Breast epithelium (tissue), 4 donors: ENCODE results near the gene MAMDC4. TPM values are rescaled to one million over a fixed set of nuclear protein-coding genes. Genes with fewer than 3 reads are reported as not detected.
A peak's percentile ranks its signal among the peaks of the same experiment; 100 is the strongest.
"Not testable (repeated sequence)": the region's sequence is repeated elsewhere in the genome, so short reads cannot be mapped to it uniquely, and the experiment has no call there.

Experiments
- DNase-seq, 2 donors: peaks; one replicate each; pipeline ENCODE4 v3.0.0-alpha.2; 2019; ENCODE audit warnings: low spot score in 2 of 2
- H3K27ac ChIP-seq, 2 donors: fragments of 200-600 bp; sonication (generic) in 1 of 2; one replicate each; pipeline ENCODE4 v1.5.1; 2016 to 2019; ENCODE audit warnings: mild to moderate bottlenecking in 1 of 2
- H3K27me3 ChIP-seq, 2 donors: fragments of 200-600 bp; sonication (generic) in 1 of 2; one replicate each; pipeline versions ENCODE4 v1.5.1 to v1.6.0; 2017 to 2019; ENCODE audit warnings: control low read depth in 1 of 2, mild to moderate bottlenecking in 1 of 2
- H3K36me3 ChIP-seq: fragments of 200-600 bp; one replicate; pipeline ENCODE4 v1.5.1; 2019
- H3K4me1 ChIP-seq, 2 donors: fragments of 200-600 bp; sonication (generic); one replicate each; pipeline ENCODE4 v1.5.1; 2016 to 2019; ENCODE audit warnings: control low read depth in 1 of 2
- H3K4me3 ChIP-seq, 3 donors: fragments of 200-600 bp; sonication (generic); 1 replicate in 2 of 3; 2 replicates in 1 of 3; pipeline ENCODE4 v1.5.1; 2016 to 2019; ENCODE audit warnings: mild to moderate bottlenecking in 3 of 3, moderate library complexity in 2 of 3
- H3K9me3 ChIP-seq, 2 donors: fragments of 200-600 bp; sonication (generic) in 1 of 2; one replicate each; pipeline ENCODE4 v1.5.1; 2016 to 2019; ENCODE audit warnings: control low read depth in 1 of 2
- POLR2A ChIP-seq: fragments of 450-650 bp; IDR thresholded peaks from one replicate; pipeline ENCODE4 v1.6.1; 2016; ENCODE audit warnings: antibody characterized with exemption, mild to moderate bottlenecking, moderate library complexity
- POLR2AphosphoS5 ChIP-seq, 3 donors: sonication (generic); formaldehyde crosslinking; IDR thresholded peaks; one replicate each; pipeline ENCODE4 v1.6.1; 2017; ENCODE audit warnings: antibody characterized with exemption in 3 of 3
- intact Hi-C: fragments of 100-400 bp; cut with DNase I; formaldehyde crosslinking; loops from one replicate; pipeline ENCODE4 v1.15.1; 2023; ENCODE audit warnings: low total_unique reads
- total RNA-seq, 3 donors: library from RNA; depleted of rRNA; stranded (reverse); fragments of >200 nt; gene quantifications; one replicate each; pipeline ENCODE4 v1.1.0, GENCODE V29; 2016
- TF ChIP-seq, protein P1 (sequence below), 3 donors: fragments of 450-650 bp; IDR thresholded peaks; one replicate each; pipeline ENCODE4 v1.5.1; 2016 to 2017; ENCODE audit warnings: antibody characterized with exemption in 3 of 3, mild to moderate bottlenecking in 3 of 3, moderate library complexity in 3 of 3

Gene MAMDC4
- total RNA-seq, 3 donors from 2014 or later = 0.64 to 5.6 (median 3.4) TPM

DNA sequence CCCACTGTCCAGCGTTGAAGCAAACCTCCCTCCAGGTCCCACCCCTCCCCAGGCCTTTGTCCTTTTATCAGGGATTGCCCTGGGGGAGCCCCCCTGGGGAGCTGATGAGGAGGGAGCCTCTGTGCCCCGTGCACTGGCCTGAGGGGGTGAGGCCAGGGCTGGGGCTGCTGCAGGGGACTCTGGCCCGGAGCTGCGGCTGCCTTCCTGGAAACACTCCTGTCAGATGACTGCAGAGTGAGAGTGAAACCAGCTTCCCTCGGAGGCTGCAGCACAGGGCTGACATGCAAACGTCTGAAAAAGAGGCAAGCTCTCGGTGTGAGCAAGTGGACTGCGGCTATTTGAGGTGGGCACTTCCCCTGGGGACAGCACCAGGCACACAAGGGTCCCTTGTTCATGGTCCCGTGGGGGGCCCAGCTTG is 29.6 kb downstream of the MAMDC4 start:
- peak overlapping the region in 2 of 3 donors; percentile 21 to 52 for H3K4me3 ChIP-seq
- H3K36me3 ChIP-seq = no peaks in the 10 kb centered on the region
- TF ChIP-seq, protein P1, sequence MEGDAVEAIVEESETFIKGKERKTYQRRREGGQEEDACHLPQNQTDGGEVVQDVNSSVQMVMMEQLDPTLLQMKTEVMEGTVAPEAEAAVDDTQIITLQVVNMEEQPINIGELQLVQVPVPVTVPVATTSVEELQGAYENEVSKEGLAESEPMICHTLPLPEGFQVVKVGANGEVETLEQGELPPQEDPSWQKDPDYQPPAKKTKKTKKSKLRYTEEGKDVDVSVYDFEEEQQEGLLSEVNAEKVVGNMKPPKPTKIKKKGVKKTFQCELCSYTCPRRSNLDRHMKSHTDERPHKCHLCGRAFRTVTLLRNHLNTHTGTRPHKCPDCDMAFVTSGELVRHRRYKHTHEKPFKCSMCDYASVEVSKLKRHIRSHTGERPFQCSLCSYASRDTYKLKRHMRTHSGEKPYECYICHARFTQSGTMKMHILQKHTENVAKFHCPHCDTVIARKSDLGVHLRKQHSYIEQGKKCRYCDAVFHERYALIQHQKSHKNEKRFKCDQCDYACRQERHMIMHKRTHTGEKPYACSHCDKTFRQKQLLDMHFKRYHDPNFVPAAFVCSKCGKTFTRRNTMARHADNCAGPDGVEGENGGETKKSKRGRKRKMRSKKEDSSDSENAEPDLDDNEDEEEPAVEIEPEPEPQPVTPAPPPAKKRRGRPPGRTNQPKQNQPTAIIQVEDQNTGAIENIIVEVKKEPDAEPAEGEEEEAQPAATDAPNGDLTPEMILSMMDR (IDR thresholded peaks at IDR 0.05) = no peak
- no peak for TF ChIP-seq POLR2AphosphoS5 (IDR thresholded peaks at IDR 0.05)
- TF ChIP-seq POLR2A = no peak
- DNase-seq = no peak
- no peaks in the 10 kb centered on the region for H3K27me3 ChIP-seq
- H3K4me1 ChIP-seq = no peaks in the 10 kb centered on the region
- intact Hi-C loops = no loop called here
- H3K27ac ChIP-seq = peak overlapping the region in 1 of 2 donors; percentile 53
- no peaks in the 10 kb centered on the region for H3K9me3 ChIP-seq

GRCh38 chr9:136882109-136882946 is 30.2 kb downstream of the MAMDC4 start:
- Histone ChIP-seq H3K9me3 (no peaks in the 10 kb centered on the region), H3K4me1 (no peaks in the 10 kb centered on the region), H3K27me3 (no peaks in the 10 kb centered on the region), H3K27ac (peak overlapping the region; percentile 53 to 54), H3K4me3 (peak overlapping the region; percentile 20 to 52 (median 21)), H3K36me3 (no peaks in the 10 kb centered on the region)
- TF ChIP-seq POLR2A (no peak), POLR2AphosphoS5 (IDR thresholded peaks at IDR 0.05) (no peak)
- intact Hi-C loops = no loop called here
- peak in 1 of 2 donors; percentile 62 for DNase-seq

DNA sequence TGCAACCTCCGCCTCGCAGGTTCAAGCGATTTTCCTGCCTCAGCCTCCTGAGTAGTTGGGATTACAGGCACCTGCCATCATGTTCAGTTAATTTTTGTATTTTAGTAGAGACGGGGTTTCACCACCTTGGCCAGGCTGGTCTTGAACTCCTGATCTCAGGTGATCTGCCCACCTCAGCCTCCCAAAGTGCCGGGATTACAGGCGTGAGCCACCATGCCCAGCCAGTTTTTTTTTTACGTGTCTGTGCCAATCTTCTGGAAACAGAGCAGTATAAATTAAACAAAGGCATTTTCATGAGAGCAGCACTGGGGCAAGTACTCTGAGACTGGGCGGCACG is 30.8 kb downstream of the MAMDC4 start:
- H3K36me3 ChIP-seq, DNase-seq, H3K9me3 ChIP-seq, intact Hi-C loops, H3K4me1 ChIP-seq, H3K27me3 ChIP-seq: not testable (repeated sequence)
- H3K27ac ChIP-seq = peak overlapping the region; percentile 53 to 54
- H3K4me3 ChIP-seq = peak overlapping the region in 1 of 3 donors; percentile 52

DNA sequence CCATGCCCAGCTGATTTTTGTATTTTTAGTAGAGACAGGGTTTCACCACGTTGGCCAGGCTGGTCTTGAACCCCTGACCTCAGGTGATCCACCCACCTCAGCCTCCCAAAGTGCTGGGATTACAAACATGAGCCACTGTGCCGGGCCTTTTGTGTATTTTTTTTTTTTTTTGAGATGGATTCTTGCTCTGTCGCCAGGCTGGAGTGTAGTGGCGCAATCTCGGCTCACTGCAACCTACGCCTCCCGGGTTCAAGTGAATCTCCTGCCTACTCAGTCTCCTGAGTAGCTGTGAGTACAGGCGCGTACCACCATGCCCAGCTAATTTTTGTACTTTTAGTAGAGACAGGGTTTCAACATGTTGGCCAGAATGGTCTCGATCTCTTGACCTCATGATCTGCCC is 31.5 kb downstream of the MAMDC4 start:
- H3K36me3 ChIP-seq, H3K4me1 ChIP-seq, H3K27ac ChIP-seq, H3K27me3 ChIP-seq, H3K9me3 ChIP-seq, H3K4me3 ChIP-seq, DNase-seq: not testable (repeated sequence)
- intact Hi-C loops = loop anchor here (2.0 kb wide), 1 partner anchor 59 kb away; no protein-coding TSS in a partner anchor

GRCh38 chr9:136885950-136886578 is 33.9 kb downstream of the MAMDC4 start, which contains the start of gene TRAF2:
Gene TRAF2 (plus strand): TSS chr9:136886516. CDS start chr9:136898741, 12,225 bp downstream.
- intact Hi-C loops = loop anchor here (2.0 kb wide), 1 partner anchor 57 kb away; no protein-coding TSS in a partner anchor
- Histone ChIP-seq H3K27me3 (no peaks in the 10 kb centered on the region), H3K36me3 (no peaks in the 10 kb centered on the region)

DNA sequence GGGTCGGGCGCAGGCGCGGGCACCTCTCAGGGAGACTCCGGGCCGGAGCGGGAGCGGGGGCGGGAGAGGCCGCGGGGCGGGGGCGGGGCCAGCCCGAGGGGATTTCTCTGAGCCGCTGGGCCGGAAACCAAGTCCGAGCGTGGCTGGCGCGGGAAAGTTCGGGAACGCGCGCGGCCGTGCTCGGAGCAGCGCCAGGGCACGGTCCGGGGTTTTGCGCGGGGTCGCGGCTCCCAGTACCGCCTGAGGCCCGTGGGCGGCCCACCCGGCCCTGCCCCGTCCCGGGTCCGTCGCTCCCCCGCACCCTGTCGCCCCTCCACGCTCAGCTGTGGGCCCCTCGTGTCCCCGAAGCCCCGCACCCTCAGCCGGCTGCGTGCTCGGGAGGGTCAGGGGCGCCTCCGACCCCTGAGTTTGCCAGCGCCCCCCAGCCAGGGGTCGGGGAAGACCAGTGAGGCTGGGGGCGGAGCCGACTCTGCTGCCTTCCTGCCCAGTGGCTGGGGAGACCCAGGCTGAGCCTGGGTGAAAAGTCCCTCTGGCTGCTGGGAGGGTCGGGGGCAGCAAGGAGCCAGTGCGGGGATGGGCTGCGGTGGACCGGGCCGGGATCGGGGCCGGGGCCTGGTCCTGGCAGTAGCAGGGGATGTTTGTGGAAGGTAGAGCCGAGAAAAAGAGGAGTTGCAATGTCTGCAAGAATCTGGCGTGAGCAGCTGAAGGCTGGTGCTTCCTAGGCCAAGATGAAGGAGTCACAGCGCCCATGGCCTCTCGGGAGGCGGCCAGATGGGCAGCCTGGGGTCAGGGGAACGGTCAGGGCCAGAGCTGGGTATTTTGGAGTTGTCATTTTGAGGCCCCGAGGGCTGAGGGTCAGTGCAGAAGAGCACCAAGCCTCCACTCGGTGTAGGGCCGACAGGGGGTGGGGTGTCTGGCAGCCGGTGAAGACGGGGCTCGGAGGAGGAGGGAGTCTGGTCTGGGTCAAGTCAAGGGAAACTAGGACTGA is 34.8 kb downstream of the MAMDC4 start:
- Histone ChIP-seq H3K9me3 (no peaks in the 10 kb centered on the region), H3K4me3 (peak overlapping the region; percentile 91 to 97 (median 95)), H3K27ac (peak overlapping the region; percentile 80 to 93), H3K27me3 (no peaks in the 10 kb centered on the region), H3K4me1 (no peaks in the 10 kb centered on the region), H3K36me3 (no peaks in the 10 kb centered on the region)
- intact Hi-C loops = no loop called here
- no peak for DNase-seq
- TF ChIP-seq POLR2AphosphoS5 (IDR thresholded peaks at IDR 0.05) (no peak), POLR2A (no peak)
- TF ChIP-seq, protein P1 (IDR thresholded peaks at IDR 0.05) = no peak

More at GRCh38 chr9:136885950-136886578, 33.9 kb downstream of the MAMDC4 start, which contains the start of gene TRAF2:
- H3K27ac ChIP-seq = peak within 1 kb of the TSS; percentile 80 to 93
- peak; percentile 97 to 98 for DNase-seq
- no peaks in the 10 kb centered on the region for H3K9me3 ChIP-seq
- no peaks in the 10 kb centered on the region for H3K4me1 ChIP-seq
- TF ChIP-seq POLR2AphosphoS5 (IDR thresholded peaks at IDR 0.05) (peak in 1 of 3 donors; percentile 43), POLR2A (no peak)
- H3K4me3 ChIP-seq = peak within 1 kb of the TSS; percentile 91 to 97 (median 95)
